Measurements from ENCODE around the gene ZBTB7C. TPM values are rescaled to one million over a fixed set of nuclear protein-coding genes. Genes with fewer than 3 reads are reported as not detected.

Gene ZBTB7C
- total RNA-seq, 1 donor from 2014 or later = 0.67 TPM

- Mint-ChIP-seq H3K4me3 (ENCODE audit: unreplicated experiment) (no peak overlapping the region), H3K36me3 (ENCODE audit: low read depth, unreplicated experiment) (no peaks in the 10 kb centered on the region), H3K27me3 (ENCODE audit: unreplicated experiment) (peaks cover 3% of the 10 kb centered on the region), H3K27ac (ENCODE audit: unreplicated experiment) (no peak overlapping the region), H3K4me1 (ENCODE audit: unreplicated experiment) (peaks cover 22% of the 10 kb centered on the region), H3K9me3 (ENCODE audit: unreplicated experiment) (no peaks in the 10 kb centered on the region)
- no peak for DNase-seq (ENCODE audit: low spot score)
- TF ChIP-seq CTCF (IDR thresholded peaks at IDR 0.05; ENCODE audit: unreplicated experiment) = no peak
These were observed 245.1 kb downstream of the ZBTB7C start for GRCh38 chr18:48164116-48164515.

GRCh38 chr18:48163738-48164115 lies 245.5 kb downstream of the ZBTB7C start:
- H3K9me3 Mint-ChIP-seq (ENCODE audit: unreplicated experiment) = no peaks in the 10 kb centered on the region
- DNase-seq (ENCODE audit: low spot score) = no peak
- TF ChIP-seq CTCF (IDR thresholded peaks at IDR 0.05; ENCODE audit: unreplicated experiment) = no peak
- H3K4me3 Mint-ChIP-seq (ENCODE audit: unreplicated experiment) = no peak overlapping the region
- no peaks in the 10 kb centered on the region for H3K36me3 Mint-ChIP-seq (ENCODE audit: low read depth, unreplicated experiment)
- no peak overlapping the region for H3K27ac Mint-ChIP-seq (ENCODE audit: unreplicated experiment)
- H3K27me3 Mint-ChIP-seq (ENCODE audit: unreplicated experiment) = peaks cover 2% of the 10 kb centered on the region
- peaks cover 22% of the 10 kb centered on the region for H3K4me1 Mint-ChIP-seq (ENCODE audit: unreplicated experiment)

- no peak for DNase-seq (ENCODE audit: low spot score)
- Mint-ChIP-seq H3K36me3 (ENCODE audit: low read depth, unreplicated experiment) (no peaks in the 10 kb centered on the region), H3K9me3 (ENCODE audit: unreplicated experiment) (no peaks in the 10 kb centered on the region), H3K4me3 (ENCODE audit: unreplicated experiment) (no peak overlapping the region), H3K4me1 (ENCODE audit: unreplicated experiment) (peaks cover 22% of the 10 kb centered on the region), H3K27ac (ENCODE audit: unreplicated experiment) (no peak overlapping the region), H3K27me3 (ENCODE audit: unreplicated experiment) (peaks cover 3% of the 10 kb centered on the region)
- no peak for TF ChIP-seq CTCF (IDR thresholded peaks at IDR 0.05; ENCODE audit: unreplicated experiment)
These were observed 246.0 kb downstream of the ZBTB7C start for GRCh38 chr18:48162956-48163737.

GRCh38 chr18:48161911-48162698 lies 247.1 kb downstream of the ZBTB7C start:
- Mint-ChIP-seq H3K27me3 (ENCODE audit: unreplicated experiment) (peaks cover 7% of the 10 kb centered on the region), H3K36me3 (ENCODE audit: low read depth, unreplicated experiment) (no peaks in the 10 kb centered on the region), H3K9me3 (ENCODE audit: unreplicated experiment) (no peaks in the 10 kb centered on the region), H3K27ac (ENCODE audit: unreplicated experiment) (no peak overlapping the region), H3K4me3 (ENCODE audit: unreplicated experiment) (peak overlapping the region; percentile 78), H3K4me1 (ENCODE audit: unreplicated experiment) (peaks cover 17% of the 10 kb centered on the region)
- no peak for DNase-seq (ENCODE audit: low spot score)
- no peak for TF ChIP-seq CTCF (IDR thresholded peaks at IDR 0.05; ENCODE audit: unreplicated experiment)

Data from endothelial cell (in vitro differentiated cells).